HG03442 (cell line): Measurements from ENCODE around the gene GOSR1.
"Not testable (repeated sequence)": the region's sequence is repeated elsewhere in the genome, so short reads cannot be mapped to it uniquely, and the experiment has no call there.

Experiments
- ATAC-seq: cut with Tn5 transposase; IDR thresholded peaks from one replicate; pipeline ENCODE4 v1.9.1; 2021; ENCODE audit warnings: mild to moderate bottlenecking, moderate library complexity; ENCODE audit not compliant: unreplicated experiment

The GOSR1 gene

GRCh38 chr17:30477083-30477773, at the start of gene GOSR1:
Gene GOSR1, plus strand, starts transcription at chr17:30477408. Its CDS starts 26 bp downstream, at chr17:30477434.
- ATAC-seq = peak; percentile 93

- ATAC-seq = no peak
Observed at GRCh38 chr17:30427611-30428010, 49.6 kb upstream of the GOSR1 start.

- no peak for ATAC-seq
Observed at GRCh38 chr17:30429155-30429554, 48.1 kb upstream of the GOSR1 start.

GRCh38 chr17:30433514-30433913, 43.7 kb upstream of the GOSR1 start:
- ATAC-seq = no peak

GRCh38 chr17:30436729-30437128, 40.5 kb upstream of the GOSR1 start:
- no peak for ATAC-seq

- ATAC-seq = no peak
Observed at GRCh38 chr17:30443721-30444120, 33.5 kb upstream of the GOSR1 start.

- ATAC-seq = not testable (repeated sequence)
Observed at GRCh38 chr17:30446640-30447039, 30.6 kb upstream of the GOSR1 start.

- ATAC-seq = no peak
Observed at GRCh38 chr17:30449480-30449879, 27.7 kb upstream of the GOSR1 start.

- no peak for ATAC-seq
Observed at GRCh38 chr17:30450125-30451027, 26.8 kb upstream of the GOSR1 start.

GRCh38 chr17:30454635-30455034, 22.6 kb upstream of the GOSR1 start:
- ATAC-seq = no peak

- no peak for ATAC-seq
Observed at GRCh38 chr17:30458371-30458770, 18.8 kb upstream of the GOSR1 start.

- not testable (repeated sequence) for ATAC-seq
Observed at GRCh38 chr17:30458797-30459413, 18.3 kb upstream of the GOSR1 start.

- no peak for ATAC-seq
Observed at GRCh38 chr17:30468465-30468864, 8.7 kb upstream of the GOSR1 start.

GRCh38 chr17:30472238-30472890, 4.8 kb upstream of the GOSR1 start:
- ATAC-seq = no peak

GRCh38 chr17:30475206-30475605, 2.0 kb upstream of the GOSR1 start:
- ATAC-seq = no peak

- peak; percentile 19 for ATAC-seq
Observed at GRCh38 chr17:30476726-30477082, 504 bp upstream of the GOSR1 start.

- no peak for ATAC-seq
Observed at GRCh38 chr17:30477774-30478115, 537 bp downstream of the GOSR1 start.

- no peak for ATAC-seq
Observed at GRCh38 chr17:30482555-30482954, 5.3 kb downstream of the GOSR1 start.

- no peak for ATAC-seq
Observed at GRCh38 chr17:30483159-30483558, 6.0 kb downstream of the GOSR1 start.

GRCh38 chr17:30493780-30494179, 16.6 kb downstream of the GOSR1 start:
- ATAC-seq = no peak

GRCh38 chr17:30495586-30495985, 18.4 kb downstream of the GOSR1 start:
- ATAC-seq = no peak
